Measurements from ENCODE around the gene TMEM151B.

The TMEM151B gene

DNA sequence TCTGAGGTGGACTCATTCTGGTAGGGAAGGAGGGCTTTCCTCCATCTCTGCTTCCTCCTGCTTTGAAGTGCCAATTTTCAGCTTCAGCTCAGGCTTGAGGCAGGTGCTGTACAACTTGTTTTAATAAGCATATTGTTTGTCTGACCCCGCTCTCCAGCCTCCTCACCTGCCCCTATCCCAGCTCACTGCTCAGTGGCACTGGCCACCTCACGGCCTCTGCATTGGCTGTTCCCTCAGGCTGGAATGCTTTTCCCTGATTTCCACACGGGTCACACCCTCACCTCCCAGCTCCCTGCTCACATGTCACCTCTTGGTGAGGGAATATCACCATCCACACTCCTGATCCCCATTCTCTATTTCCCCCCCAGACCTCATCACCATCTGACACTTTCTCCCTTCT lies 28.6 kb downstream of the TMEM151B start:
- Histone ChIP-seq H3K9me3 (ENCODE audit: control insufficient read depth, insufficient read depth, low read length) (no peaks in the 10 kb centered on the region), H3K36me3 (ENCODE audit: control insufficient read depth, insufficient read depth, low read length) (peaks cover 37% of the 10 kb centered on the region), H3K27me3 (ENCODE audit: control insufficient read depth, insufficient read depth, low read length) (peaks cover 16% of the 10 kb centered on the region), H3K4me3 (ENCODE audit: low read depth, low read length) (no peak overlapping the region), H3K4me1 (ENCODE audit: control insufficient read depth, insufficient read depth, low read length) (no peaks in the 10 kb centered on the region), H3K9ac (ENCODE audit: low read depth, low read length) (no peak overlapping the region)

DNA sequence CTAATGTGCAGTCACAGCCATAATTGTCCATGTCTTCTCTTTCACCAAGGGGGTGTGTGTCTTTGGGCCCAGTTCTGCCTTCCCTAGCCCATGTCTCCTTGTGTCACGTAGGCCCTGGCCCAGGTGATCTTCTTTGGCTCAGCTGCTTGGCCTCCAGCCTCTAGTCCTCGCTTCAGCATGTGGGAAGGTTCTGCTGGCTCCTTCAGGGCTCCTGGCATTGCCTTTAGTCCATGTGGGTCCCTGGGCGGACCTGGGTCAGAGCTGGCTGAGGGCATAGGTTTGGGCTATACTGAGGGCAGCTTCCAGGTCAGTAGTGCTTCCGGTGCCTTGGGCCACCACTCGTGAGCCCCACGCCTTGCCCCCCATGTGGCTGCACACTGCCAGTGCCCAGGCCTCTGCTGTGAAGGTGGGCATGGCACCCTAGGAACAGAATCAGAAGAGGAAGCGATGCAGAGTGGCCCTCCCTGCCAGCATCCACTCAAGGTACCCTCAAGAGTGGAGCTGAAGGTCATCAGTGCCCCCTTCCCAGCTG lies 30.1 kb downstream of the TMEM151B start:
- H3K9me3 ChIP-seq (ENCODE audit: control insufficient read depth, insufficient read depth, low read length), result no peaks in the 10 kb centered on the region
- H3K4me1 ChIP-seq (ENCODE audit: control insufficient read depth, insufficient read depth, low read length), result no peaks in the 10 kb centered on the region
- H3K4me3 ChIP-seq (ENCODE audit: low read depth, low read length), result no peak overlapping the region
- peaks cover 13% of the 10 kb centered on the region for H3K27me3 ChIP-seq (ENCODE audit: control insufficient read depth, insufficient read depth, low read length)
- H3K9ac ChIP-seq (ENCODE audit: low read depth, low read length), result no peak overlapping the region
- peaks cover 52% of the 10 kb centered on the region for H3K36me3 ChIP-seq (ENCODE audit: control insufficient read depth, insufficient read depth, low read length)

DNA sequence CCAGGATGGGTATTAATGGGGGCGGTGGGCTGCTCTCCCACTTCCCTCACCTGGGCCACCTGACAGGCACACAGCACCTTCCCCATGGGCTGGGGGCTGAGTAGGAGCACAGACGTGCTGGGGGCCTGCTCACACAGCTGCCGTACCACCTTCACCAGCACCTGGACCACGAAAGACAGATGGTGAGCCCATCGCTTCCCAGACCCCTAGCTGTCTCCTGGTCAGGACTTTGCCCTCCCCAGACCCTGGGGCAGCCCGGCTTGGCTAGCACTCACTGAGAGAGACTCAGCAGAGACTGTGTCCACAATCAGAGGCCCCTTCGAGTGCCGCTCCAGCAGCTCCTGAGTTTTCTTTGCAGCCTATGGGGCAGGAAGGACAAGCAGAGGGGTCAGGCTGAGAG lies 30.9 kb downstream of the TMEM151B start:
- Histone ChIP-seq H3K4me1 (ENCODE audit: control insufficient read depth, insufficient read depth, low read length) (no peaks in the 10 kb centered on the region), H3K9me3 (ENCODE audit: control insufficient read depth, insufficient read depth, low read length) (no peaks in the 10 kb centered on the region), H3K27me3 (ENCODE audit: control insufficient read depth, insufficient read depth, low read length) (peaks cover 10% of the 10 kb centered on the region), H3K4me3 (ENCODE audit: low read depth, low read length) (no peak overlapping the region), H3K36me3 (ENCODE audit: control insufficient read depth, insufficient read depth, low read length) (peaks cover 59% of the 10 kb centered on the region), H3K9ac (ENCODE audit: low read depth, low read length) (no peak overlapping the region)

DNA sequence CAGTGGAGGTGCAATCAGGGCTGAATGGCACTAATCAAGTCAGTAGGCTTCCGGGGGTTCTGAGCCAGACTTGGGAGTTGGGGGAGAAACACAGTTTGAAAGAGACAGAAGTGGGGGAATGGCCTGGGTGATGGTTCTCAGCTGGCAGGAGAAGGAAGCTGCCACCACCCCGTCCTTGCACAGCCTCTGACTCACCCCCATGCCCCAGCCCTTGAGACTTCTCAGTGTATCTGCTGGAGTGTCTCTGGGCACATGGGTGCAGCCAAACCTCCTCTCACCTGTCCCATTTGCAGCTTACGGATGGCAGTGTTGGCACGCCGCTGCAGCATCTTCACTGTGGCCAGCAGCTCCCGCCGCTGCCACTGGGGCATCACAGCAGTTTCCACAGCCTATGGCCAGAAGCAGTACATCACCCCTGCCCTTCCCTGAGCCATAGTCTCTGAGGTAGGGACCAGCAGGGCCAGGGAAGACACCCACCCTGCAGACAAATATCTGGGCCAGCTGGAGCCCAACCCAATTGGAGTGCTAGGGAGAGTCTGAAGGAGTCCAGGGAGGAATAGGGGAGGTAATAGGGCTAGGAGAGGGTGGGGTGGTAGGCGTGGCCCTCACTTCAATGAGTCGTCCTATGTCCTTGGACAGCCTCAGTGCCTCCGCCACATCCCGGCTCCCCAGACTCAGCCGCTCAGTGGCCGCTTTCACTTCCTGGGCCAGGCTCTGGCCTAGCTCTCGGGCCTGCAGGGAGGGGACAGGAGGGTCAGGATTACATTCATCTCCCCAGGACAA lies 31.7 kb downstream of the TMEM151B start:
- Histone ChIP-seq H3K4me3 (ENCODE audit: low read depth, low read length) (no peak overlapping the region), H3K36me3 (ENCODE audit: control insufficient read depth, insufficient read depth, low read length) (peaks cover 66% of the 10 kb centered on the region)

DNA sequence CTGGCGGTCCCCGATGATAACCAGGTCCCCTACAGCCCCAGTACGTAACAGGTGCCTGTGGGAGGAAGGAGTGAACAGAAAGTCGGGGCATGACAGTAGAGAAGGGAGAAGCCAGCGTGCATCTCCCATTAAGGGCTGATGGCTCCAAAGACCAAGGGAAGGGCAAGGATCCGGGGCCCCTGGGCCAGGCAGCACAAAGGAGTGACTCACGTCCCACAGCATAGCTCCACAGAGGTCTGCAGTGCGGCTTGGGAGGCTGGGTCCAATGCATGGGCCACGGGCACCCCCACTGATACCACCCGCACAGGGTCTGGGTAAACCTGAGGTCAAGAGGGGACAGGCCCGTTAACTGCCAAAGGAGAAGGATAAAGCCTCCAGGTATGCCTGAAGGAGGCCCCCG lies 32.6 kb downstream of the TMEM151B start:
- peaks cover 74% of the 10 kb centered on the region for H3K36me3 ChIP-seq (ENCODE audit: control insufficient read depth, insufficient read depth, low read length)
- H3K27me3 ChIP-seq (ENCODE audit: control insufficient read depth, insufficient read depth, low read length), result no peaks in the 10 kb centered on the region
- H3K9me3 ChIP-seq (ENCODE audit: control insufficient read depth, insufficient read depth, low read length), result no peaks in the 10 kb centered on the region
- H3K4me3 ChIP-seq (ENCODE audit: low read depth, low read length), result no peak overlapping the region
- H3K4me1 ChIP-seq (ENCODE audit: control insufficient read depth, insufficient read depth, low read length), result no peaks in the 10 kb centered on the region
- H3K9ac ChIP-seq (ENCODE audit: low read depth, low read length), result no peak overlapping the region

More for the DNA sequence above, 31.7 kb downstream of the TMEM151B start:
- Histone ChIP-seq H3K9me3 (ENCODE audit: control insufficient read depth, insufficient read depth, low read length) (no peaks in the 10 kb centered on the region), H3K27me3 (ENCODE audit: control insufficient read depth, insufficient read depth, low read length) (peaks cover 1% of the 10 kb centered on the region), H3K9ac (ENCODE audit: low read depth, low read length) (no peak overlapping the region), H3K4me1 (ENCODE audit: control insufficient read depth, insufficient read depth, low read length) (no peaks in the 10 kb centered on the region)

DNA sequence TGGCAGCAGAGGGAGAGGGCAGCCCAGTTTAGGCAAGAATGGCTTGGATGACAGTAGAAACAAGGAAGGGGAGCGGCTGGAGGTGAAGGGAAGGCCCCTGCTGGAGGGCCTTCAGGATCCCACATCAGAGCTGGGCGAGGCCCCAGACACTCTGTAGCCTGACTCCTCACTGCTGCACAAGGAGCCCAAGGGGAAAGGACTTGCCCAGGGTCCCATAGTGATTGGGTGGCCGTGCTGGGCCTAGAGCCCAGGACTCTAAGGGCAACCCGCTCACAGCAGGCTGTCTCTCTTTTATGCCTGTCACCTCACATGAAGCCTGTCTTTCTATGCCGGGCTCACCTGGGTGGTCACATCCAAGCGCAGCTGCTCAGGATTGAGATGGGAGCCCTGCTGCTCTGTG lies 33.6 kb downstream of the TMEM151B start:
- H3K36me3 ChIP-seq (ENCODE audit: control insufficient read depth, insufficient read depth, low read length), result peaks cover 77% of the 10 kb centered on the region
- no peaks in the 10 kb centered on the region for H3K4me1 ChIP-seq (ENCODE audit: control insufficient read depth, insufficient read depth, low read length)
- H3K4me3 ChIP-seq (ENCODE audit: low read depth, low read length), result no peak overlapping the region
- no peaks in the 10 kb centered on the region for H3K9me3 ChIP-seq (ENCODE audit: control insufficient read depth, insufficient read depth, low read length)
- H3K27me3 ChIP-seq (ENCODE audit: control insufficient read depth, insufficient read depth, low read length), result no peaks in the 10 kb centered on the region
- no peak overlapping the region for H3K9ac ChIP-seq (ENCODE audit: low read depth, low read length)

DNA sequence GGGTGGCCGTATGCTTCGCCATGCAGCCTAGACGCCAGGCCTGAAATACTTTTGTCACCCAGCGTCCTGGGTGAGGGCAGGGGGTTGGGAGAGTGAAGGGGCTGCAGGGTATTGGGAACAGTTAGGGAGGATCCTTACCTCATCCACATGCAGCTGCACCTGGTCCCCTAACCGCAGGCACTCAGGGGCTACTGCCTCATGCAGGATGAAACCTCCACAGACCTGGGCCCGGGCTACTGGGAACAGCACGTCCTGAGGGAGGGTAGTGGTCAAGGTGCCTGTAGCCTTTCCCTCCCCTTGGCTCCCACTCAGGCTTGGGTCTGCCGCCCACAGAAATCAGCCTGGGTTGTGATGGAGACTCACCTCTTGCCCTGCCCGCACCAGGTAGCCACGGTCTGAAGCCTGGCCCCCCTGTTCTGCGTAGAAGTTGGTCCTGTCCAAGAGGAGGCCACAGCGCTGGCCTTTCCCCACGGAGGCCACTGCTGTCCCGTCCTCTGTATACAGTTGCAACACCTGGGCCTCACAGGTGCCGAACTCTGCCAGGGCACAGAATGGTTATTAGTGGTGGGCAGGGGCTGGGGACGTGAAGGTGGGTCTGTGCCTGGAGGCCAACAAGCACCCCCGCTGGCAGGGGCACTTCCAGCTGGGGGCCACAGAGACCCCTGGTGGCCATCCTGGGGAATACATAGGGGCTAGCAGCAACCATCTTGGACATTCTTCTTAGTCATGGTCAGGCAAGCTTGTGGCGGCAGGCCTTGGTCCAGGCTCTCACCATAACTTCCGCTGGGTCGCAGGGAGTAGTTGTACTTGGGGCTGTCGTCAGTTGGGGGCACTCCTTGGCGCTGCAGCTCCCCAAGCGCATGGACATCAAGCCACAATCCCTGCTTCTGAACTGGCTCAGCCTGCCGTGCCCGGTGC lies 34.3 kb downstream of the TMEM151B start:
- no peaks in the 10 kb centered on the region for H3K4me1 ChIP-seq (ENCODE audit: control insufficient read depth, insufficient read depth, low read length)
- H3K36me3 ChIP-seq (ENCODE audit: control insufficient read depth, insufficient read depth, low read length), result peaks cover 83% of the 10 kb centered on the region
- H3K4me3 ChIP-seq (ENCODE audit: low read depth, low read length), result no peak overlapping the region
- no peak overlapping the region for H3K9ac ChIP-seq (ENCODE audit: low read depth, low read length)
- H3K27me3 ChIP-seq (ENCODE audit: control insufficient read depth, insufficient read depth, low read length), result no peaks in the 10 kb centered on the region
- no peaks in the 10 kb centered on the region for H3K9me3 ChIP-seq (ENCODE audit: control insufficient read depth, insufficient read depth, low read length)

DNA sequence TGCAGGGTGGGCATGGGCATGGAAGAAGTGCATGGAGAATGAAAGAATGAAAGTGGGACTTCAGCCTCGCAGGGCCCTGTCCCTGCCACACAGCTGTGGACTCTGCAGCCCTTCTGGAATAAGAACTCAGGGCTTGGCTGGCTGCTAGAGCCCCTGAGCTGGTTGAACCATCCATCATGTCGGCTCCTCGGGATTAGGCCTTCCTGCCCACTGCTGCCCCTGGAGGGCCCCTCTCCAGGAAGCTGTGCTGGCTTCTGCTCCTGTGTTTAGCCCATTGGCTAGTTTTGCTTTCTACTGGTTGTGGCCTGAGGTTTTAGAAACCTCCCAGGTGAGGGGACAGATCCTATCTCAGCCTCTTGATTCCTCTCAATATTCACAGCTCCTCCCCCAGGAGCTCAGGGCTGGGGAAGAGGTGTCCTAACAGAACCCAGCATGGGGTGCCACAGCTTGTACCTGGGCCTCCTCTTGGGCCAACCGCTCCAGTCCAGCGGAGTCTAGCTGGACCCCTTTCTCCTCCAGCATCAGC lies 35.0 kb downstream of the TMEM151B start:
- Histone ChIP-seq H3K4me3 (ENCODE audit: low read depth, low read length) (no peak overlapping the region), H3K36me3 (ENCODE audit: control insufficient read depth, insufficient read depth, low read length) (peaks cover 87% of the 10 kb centered on the region), H3K4me1 (ENCODE audit: control insufficient read depth, insufficient read depth, low read length) (no peaks in the 10 kb centered on the region), H3K9ac (ENCODE audit: low read depth, low read length) (no peak overlapping the region), H3K9me3 (ENCODE audit: control insufficient read depth, insufficient read depth, low read length) (no peaks in the 10 kb centered on the region), H3K27me3 (ENCODE audit: control insufficient read depth, insufficient read depth, low read length) (no peaks in the 10 kb centered on the region)

DNA sequence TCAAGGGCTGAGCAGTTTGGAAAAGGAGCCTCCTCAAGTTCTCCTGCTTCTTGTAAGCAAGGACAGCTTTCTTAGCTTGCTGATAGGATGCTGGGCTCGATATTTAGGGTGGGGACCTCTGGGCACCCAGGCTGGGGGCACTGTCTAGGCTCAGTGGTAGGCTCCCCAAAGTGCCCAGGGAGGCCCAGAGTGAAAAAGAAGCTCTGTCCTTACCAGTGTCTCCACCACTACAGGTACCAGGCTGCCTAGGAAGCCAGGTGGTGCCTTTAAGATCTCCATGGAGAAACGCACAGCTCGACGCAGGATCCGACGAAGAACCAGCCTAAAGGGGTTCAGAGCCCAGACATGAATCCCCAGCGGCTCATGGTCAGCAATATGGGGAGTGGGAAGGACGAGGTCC lies 36.5 kb downstream of the TMEM151B start:
- Histone ChIP-seq H3K27me3 (ENCODE audit: control insufficient read depth, insufficient read depth, low read length) (no peaks in the 10 kb centered on the region), H3K4me1 (ENCODE audit: control insufficient read depth, insufficient read depth, low read length) (no peaks in the 10 kb centered on the region), H3K36me3 (ENCODE audit: control insufficient read depth, insufficient read depth, low read length) (peaks cover 89% of the 10 kb centered on the region), H3K9ac (ENCODE audit: low read depth, low read length) (no peak overlapping the region), H3K9me3 (ENCODE audit: control insufficient read depth, insufficient read depth, low read length) (no peaks in the 10 kb centered on the region), H3K4me3 (ENCODE audit: low read depth, low read length) (no peak overlapping the region)

DNA sequence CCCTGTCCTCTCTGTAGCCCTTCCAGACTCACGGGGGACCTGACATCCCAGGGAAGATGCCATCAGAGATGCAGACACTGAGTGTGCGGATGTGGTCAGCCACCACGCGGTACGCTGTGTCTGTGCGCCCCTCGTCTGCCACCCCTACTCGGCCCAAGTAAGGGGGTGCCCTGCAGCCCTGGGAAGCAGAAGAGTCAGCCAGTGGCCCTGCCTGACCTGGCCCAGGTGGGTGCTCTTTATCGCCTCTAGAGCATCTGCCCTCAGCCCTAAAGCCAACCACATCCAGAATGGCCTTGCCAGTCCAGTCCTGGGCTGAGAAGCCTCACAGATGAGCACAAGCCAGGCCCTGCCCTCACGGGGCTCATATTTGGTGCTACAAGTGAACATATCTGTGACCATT lies 37.0 kb downstream of the TMEM151B start:
- H3K9ac ChIP-seq (ENCODE audit: low read depth, low read length), result no peak overlapping the region
- H3K36me3 ChIP-seq (ENCODE audit: control insufficient read depth, insufficient read depth, low read length), result peaks cover 88% of the 10 kb centered on the region
- no peaks in the 10 kb centered on the region for H3K4me1 ChIP-seq (ENCODE audit: control insufficient read depth, insufficient read depth, low read length)

DNA sequence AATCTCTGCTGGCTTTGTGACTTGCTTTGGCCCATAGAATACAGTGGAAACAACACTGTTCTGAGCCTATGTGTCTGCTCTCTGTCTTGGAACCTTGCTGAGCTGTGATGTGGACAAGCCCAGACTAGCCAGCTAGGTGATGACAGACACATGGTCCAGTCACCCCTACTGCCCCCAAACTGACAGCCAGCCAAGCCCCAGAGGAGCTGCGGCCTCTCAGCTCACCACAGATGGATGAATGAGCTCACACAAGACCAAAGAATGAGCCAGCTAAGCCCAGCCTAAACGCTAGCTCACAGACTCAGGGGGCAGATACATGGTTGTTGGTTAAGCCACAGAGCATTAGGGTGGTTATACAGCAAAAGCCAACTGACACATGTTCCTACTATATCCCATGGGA lies 38.8 kb downstream of the TMEM151B start:
- H3K36me3 ChIP-seq (ENCODE audit: control insufficient read depth, insufficient read depth, low read length), result peaks cover 72% of the 10 kb centered on the region
- H3K4me1 ChIP-seq (ENCODE audit: control insufficient read depth, insufficient read depth, low read length), result no peaks in the 10 kb centered on the region
- no peak overlapping the region for H3K4me3 ChIP-seq (ENCODE audit: low read depth, low read length)
- no peaks in the 10 kb centered on the region for H3K27me3 ChIP-seq (ENCODE audit: control insufficient read depth, insufficient read depth, low read length)
- H3K9ac ChIP-seq (ENCODE audit: low read depth, low read length), result no peak overlapping the region
- H3K9me3 ChIP-seq (ENCODE audit: control insufficient read depth, insufficient read depth, low read length), result no peaks in the 10 kb centered on the region

More for the DNA sequence above, 37.0 kb downstream of the TMEM151B start:
- Histone ChIP-seq H3K27me3 (ENCODE audit: control insufficient read depth, insufficient read depth, low read length) (no peaks in the 10 kb centered on the region), H3K9me3 (ENCODE audit: control insufficient read depth, insufficient read depth, low read length) (no peaks in the 10 kb centered on the region), H3K4me3 (ENCODE audit: low read depth, low read length) (no peak overlapping the region)

Data from iPS-15b (cell line).